HepG2 (cell line): Measurements from ENCODE around the gene SPRYD4. TPM values are rescaled to one million over a fixed set of nuclear protein-coding genes. Genes with fewer than 3 reads are reported as not detected.

ENCODE experiments used
- ATAC-seq: fragments of 200-7000 bp; cut with Tn5 transposase; 3 replicates; pipeline ENCODE4 v1.9.1; 2020; ENCODE audit warnings: mild to moderate bottlenecking, moderate library complexity
- BruUV-seq: library from RNA; stranded (reverse); fragments of 400-500 nt; replicated peaks from 2 replicates; lab custom pipeline; 2021; lab: Mats Ljungman, UMichigan
- CTCF ChIA-PET: fragments of 300-600 bp; formaldehyde crosslinking; extraction: SDS; loops from one replicate; lab custom pipeline; 2021; ENCODE audit warnings: low total read pairs, inconsistent platforms, low intra/inter-chr PET ratio; lab: Yijun Ruan, JAX
- POLR2A ChIA-PET: fragments of 350-600 bp; sonication (Branson Sonifier 250); formaldehyde crosslinking; loops from one replicate; lab custom pipeline; 2020; ENCODE audit warnings: antibody characterized with exemption, inconsistent platforms; lab: Yijun Ruan, JAX
- DNase-seq: peaks from one replicate; pipeline ENCODE4 v3.0.0-alpha.2; 2015; ENCODE audit warnings: low spot score
- FAIRE-seq: peaks from 3 replicates; lab custom pipeline; 2011; peaks lifted over from hg19 to GRCh38; lab: Jason Lieb, UNC
- H2AFZ ChIP-seq: one replicate; pipeline ENCODE4 v1.6.1; 2011; ENCODE audit warnings: low read length, inconsistent platforms
- H3K27ac ChIP-seq: fragments of 300-600 bp; 3 replicates; pipeline ENCODE4 v1.8.0; 2011; ENCODE audit warnings: mixed run types, mild to moderate bottlenecking, mixed read lengths, low read length, inconsistent platforms; ENCODE audit not compliant: insufficient read depth; ENCODE audit errors: extremely low read length
- H3K27me3 ChIP-seq, 2 experiments: fragments of 200-600 bp in 1 of 2; 2 replicates in 1 of 2; 3 replicates in 1 of 2; pipeline versions ENCODE4 v1.6.0 to v1.8.0; 2011; ENCODE audit warnings: low read length in 2 of 2, mild to moderate bottlenecking in 2 of 2, moderate library complexity in 2 of 2, inconsistent platforms in 1 of 2; ENCODE audit not compliant: insufficient read depth in 2 of 2, control insufficient read depth in 1 of 2
- H3K36me3 ChIP-seq, 2 experiments: fragments of 200-600 bp in 1 of 2; replicated peaks in 1 of 2; 2 replicates in 1 of 2; 3 replicates in 1 of 2; pipeline versions ENCODE4 v1.5.1 to v1.8.0; 2011; ENCODE audit warnings: low read length in 2 of 2, inconsistent platforms in 1 of 2; ENCODE audit not compliant: insufficient read depth in 2 of 2, control insufficient read depth in 1 of 2
- H3K4me1 ChIP-seq: 2 replicates; pipeline ENCODE4 v1.5.1; 2012; ENCODE audit warnings: low read length, inconsistent platforms; ENCODE audit not compliant: insufficient read depth
- H3K4me2 ChIP-seq: 2 replicates; pipeline ENCODE4 v1.6.0; 2011; ENCODE audit warnings: low read depth, low read length, inconsistent platforms
- H3K4me3 ChIP-seq, 3 experiments: fragments of 200-600 bp in 1 of 3; sonication (generic), shearing (Covaris generic) in 1 of 3; replicated peaks in 1 of 3; 2 replicates each; pipeline ENCODE4 v1.5.1; 2011 to 2016; ENCODE audit warnings: low read length in 3 of 3, inconsistent platforms in 2 of 3, low read depth in 2 of 3, mild to moderate bottlenecking in 2 of 3, control low read depth in 1 of 3, mixed read lengths in 1 of 3; ENCODE audit not compliant: insufficient read depth in 1 of 3
- H3K79me2 ChIP-seq: one replicate; pipeline ENCODE4 v1.6.1; 2011; ENCODE audit warnings: low read length, inconsistent platforms; ENCODE audit not compliant: insufficient read depth
- H3K9ac ChIP-seq: 2 replicates; pipeline ENCODE4 v1.6.0; 2011; ENCODE audit warnings: mild to moderate bottlenecking, low read depth, low read length, inconsistent platforms; ENCODE audit not compliant: insufficient read depth
- H3K9me3 ChIP-seq: 2 replicates; pipeline ENCODE4 v1.5.1; 2012; ENCODE audit warnings: mild to moderate bottlenecking, low read length
- H4K20me1 ChIP-seq: 2 replicates; pipeline ENCODE4 v1.6.0; 2011; ENCODE audit warnings: inconsistent platforms, mild to moderate bottlenecking, low read length, moderate library complexity; ENCODE audit not compliant: insufficient read depth
- MIER3 ChIP-seq: IDR thresholded peaks from 2 replicates; pipeline ENCODE4 v1.6.1; 2016; ENCODE audit warnings: missing compliant biosample characterization, borderline replicate concordance
- POLR2A ChIP-seq, 2 experiments: IDR thresholded peaks; 2 replicates each; pipeline ENCODE4 v1.6.1; 2011; ENCODE audit warnings: low read depth in 2 of 2, low read length in 2 of 2, mild to moderate bottlenecking in 1 of 2, moderate library complexity in 1 of 2; ENCODE audit not compliant: insufficient read depth in 1 of 2
- YEATS2 ChIP-seq: sonication (generic); formaldehyde crosslinking; IDR thresholded peaks from 2 replicates; pipeline ENCODE4 v1.4.0; 2020; ENCODE audit warnings: missing genetic modification reagents, borderline replicate concordance
- ZNF407 ChIP-seq: sonication (generic); formaldehyde crosslinking; IDR thresholded peaks from one replicate; pipeline ENCODE4 v1.5.1; 2020; ENCODE audit warnings: mild to moderate bottlenecking, missing genetic modification reagents; ENCODE audit errors: not compliant biosample characterization
- WGBS: methylation state at CpG from one replicate; pipeline ENCODE4 v1.1.6; 2017; ENCODE audit warnings: low lambda C conversion rate; 5-methylcytosine and 5-hydroxymethylcytosine counted together
- in situ Hi-C: cut with HindIII; loops from 2 replicates; pipeline ENCODE4 v1.10.0; 2017; ENCODE audit warnings: low pct_unique_long_range_greater_than_20kb; ENCODE audit not compliant: extremely low pct_ligation_motif_present
- intact Hi-C: fragments of 100-400 bp; cut with micrococcal nuclease; formaldehyde crosslinking; loops from one replicate; pipeline ENCODE4 v1.10.0; 2022; ENCODE audit not compliant: unreplicated experiment
- polyA plus RNA-seq, 8 experiments: library from polyadenylated mRNA; depleted of rRNA in 3 of 8; stranded (reverse) in 7 of 8; unstranded in 1 of 8; fragments of >200 nt; fragmentation: Illumina TruSeq in 4 of 8; extraction: Trizol in 4 of 8; gene quantifications; 2 replicates each; pipeline versions ENCODE4 v1.2.1 to v1.2.3, GENCODE V29; 2011 to 2016; ENCODE audit warnings: low read depth in 4 of 8, missing spikeins in 1 of 8, mixed read lengths in 1 of 8; ENCODE audit not compliant: insufficient read depth in 1 of 8
- total RNA-seq, 5 experiments: library from RNA; depleted of rRNA; stranded (reverse); fragments of >200 nt; fragmentation: Illumina TruSeq; extraction: Trizol; gene quantifications; 2 replicates each; pipeline ENCODE4 v1.2.3, GENCODE V29; 2016; ENCODE audit warnings: low read depth in 1 of 5

The SPRYD4 gene
- total and polyA plus RNA-seq, 2 of the 13 experiments (the other 11 are each of a cell fraction or from before 2014, with no cell fraction given), result 3.9 to 4.5 TPM

GRCh38 chr12:56477521-56478225, 9.3 kb downstream of the SPRYD4 start:
- 92% methylated on average over 5 of the region's 6 CpGs for WGBS
- TF ChIP-seq POLR2A (IDR thresholded peaks at IDR 0.05; ENCODE audit: insufficient read depth in 1 of 2, low read depth in 2 of 2, low read length in 2 of 2) (peak in 1 of 2 experiments; percentile 17; a peak in 1 of 4 replicates), ZNF407 (no peak), MIER3 (CRISPR knock-in tag) (no peak), YEATS2 (CRISPR knock-in tag) (no peak)
- H3K36me3 ChIP-seq, result peaks cover 2 to 5% of the 10 kb centered on the region in 2 experiments; a peak in 4 of 5 replicates
- H2AFZ ChIP-seq, result no peak overlapping the region
- intact Hi-C loops (no loop called here), in situ Hi-C loops (no loop called here)
- H3K9ac ChIP-seq, result no peak overlapping the region
- no peaks in the 10 kb centered on the region for H3K27me3 ChIP-seq
- H3K79me2 ChIP-seq, result no peaks in the 10 kb centered on the region
- peak overlapping the region; percentile 47 for H3K27ac ChIP-seq
- POLR2A ChIA-PET, result interaction anchor here (1.3 kb wide), 1 partner anchor 10 kb away, joined by 6 read pairs; the partner anchor contains the start of gene GLS2
- H3K4me1 ChIP-seq, result peaks cover 16% of the 10 kb centered on the region
- no peak overlapping the region for H3K4me2 ChIP-seq
- DNase-seq (no peak), FAIRE-seq (no peak), ATAC-seq (no peak)
- CTCF ChIA-PET, result no interaction called here
- H3K9me3 ChIP-seq, result no peaks in the 10 kb centered on the region
- no peak overlapping the region for H3K4me3 ChIP-seq
- BruUV-seq, result no TSS peak
- no peaks in the 10 kb centered on the region for H4K20me1 ChIP-seq
